Central memory CD8-positive, alpha-beta T cell (primary cell): ENCODE data around the gene RNU5D-1.
"Not testable (repeated sequence)": the region's sequence is repeated elsewhere in the genome, so short reads cannot be mapped to it uniquely, and the experiment has no call there.

Experiments used
- ATAC-seq: fragments of 150-1000 bp; cut with Tn5 transposase; replicated peaks from 2 replicates; pipeline ENCODE4 v1.10.0; 2022; ENCODE audit warnings: mild to moderate bottlenecking, moderate FRiP score, moderate number of reproducible peaks; ENCODE audit not compliant: poor library complexity, severe bottlenecking; ENCODE audit errors: extremely low read depth
- DNase-seq, 2 donors: peaks; one replicate each; pipeline ENCODE4 v3.0.0; 2021; ENCODE audit warnings: low spot score in 2 of 2
- H3K27ac Mint-ChIP-seq: one replicate; pipeline ENCODE4 v1.8.0; 2022; ENCODE audit warnings: low read depth, mild to moderate bottlenecking, moderate library complexity, mixed read lengths
- H3K27me3 Mint-ChIP-seq: one replicate; pipeline ENCODE4 v1.8.0; 2022; ENCODE audit warnings: mixed read lengths
- H3K36me3 Mint-ChIP-seq: one replicate; pipeline ENCODE4 v1.8.0; 2022; ENCODE audit warnings: mild to moderate bottlenecking, moderate library complexity, mixed read lengths; ENCODE audit not compliant: insufficient read depth
- H3K4me1 Mint-ChIP-seq: one replicate; pipeline ENCODE4 v1.8.0; 2022; ENCODE audit warnings: mixed read lengths
- H3K4me3 Mint-ChIP-seq: one replicate; pipeline ENCODE4 v1.8.0; 2022; ENCODE audit warnings: mild to moderate bottlenecking, moderate library complexity, mixed read lengths
- H3K9me3 Mint-ChIP-seq: one replicate; pipeline ENCODE4 v1.8.0; 2022; ENCODE audit warnings: mixed read lengths

RNU5D-1 gene

GRCh38 chr1:44730741-44731512, at the start of gene RNU5D-1:
Gene RNU5D-1 (minus strand): TSS chr1:44731170.
- no peaks in the 10 kb centered on the region for H3K9me3 Mint-ChIP-seq
- no peaks in the 10 kb centered on the region for H3K27me3 Mint-ChIP-seq
- peaks cover 22% of the 10 kb centered on the region for H3K4me1 Mint-ChIP-seq
- H3K36me3 Mint-ChIP-seq: peaks cover 10% of the 10 kb centered on the region
- H3K4me3 Mint-ChIP-seq: peak within 1 kb of the TSS; percentile 71
- ATAC-seq: peak; percentile 84
- peak within 1 kb of the TSS; percentile 100 for H3K27ac Mint-ChIP-seq
- peak; percentile 89 for DNase-seq

DNA sequence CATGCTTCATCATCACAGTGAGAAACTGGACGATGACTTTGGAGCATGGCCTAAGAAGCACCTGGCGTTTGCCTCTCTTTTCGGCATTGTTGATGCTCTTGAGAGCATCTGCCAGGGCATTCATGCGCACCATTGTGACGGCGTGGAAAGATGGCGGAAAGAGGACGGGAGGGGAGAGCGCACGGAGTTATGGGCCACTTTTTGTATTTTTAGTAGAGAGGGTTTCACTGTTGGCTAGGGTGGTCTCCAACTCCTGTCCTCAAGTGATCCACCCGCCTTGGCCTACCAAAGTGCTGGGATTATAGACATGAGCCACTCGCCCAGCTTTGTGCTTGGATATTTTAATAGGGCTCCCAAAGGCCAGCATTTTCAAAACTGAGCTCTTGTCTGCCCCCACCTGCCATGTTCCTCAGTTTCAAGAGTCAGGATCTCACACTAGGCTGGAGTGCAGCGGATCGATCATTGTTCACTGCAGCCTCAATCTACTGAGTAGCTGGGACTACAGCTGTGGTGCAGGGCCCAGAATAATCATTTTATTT, 49.7 kb upstream of the RNU5D-1 start:
- H3K36me3 Mint-ChIP-seq: peaks cover 57% of the 10 kb centered on the region
- no peaks in the 10 kb centered on the region for H3K9me3 Mint-ChIP-seq
- H3K27ac Mint-ChIP-seq: no peak overlapping the region
- no peak overlapping the region for H3K4me3 Mint-ChIP-seq
- ATAC-seq (no peak), DNase-seq (no peak)
- H3K27me3 Mint-ChIP-seq: no peaks in the 10 kb centered on the region
- peaks cover 38% of the 10 kb centered on the region for H3K4me1 Mint-ChIP-seq

GRCh38 chr1:44778705-44779576, 48.0 kb upstream of the RNU5D-1 start:
- Mint-ChIP-seq H3K27ac (no peak overlapping the region), H3K9me3 (no peaks in the 10 kb centered on the region), H3K4me1 (peaks cover 36% of the 10 kb centered on the region), H3K4me3 (peak overlapping the region; percentile 2), H3K27me3 (no peaks in the 10 kb centered on the region), H3K36me3 (peaks cover 64% of the 10 kb centered on the region)
- ATAC-seq: no peak
- DNase-seq: no peak

GRCh38 chr1:44777969-44778635, 47.1 kb upstream of the RNU5D-1 start:
- peak overlapping the region; percentile 91 for H3K4me3 Mint-ChIP-seq
- H3K27ac Mint-ChIP-seq: peak overlapping the region; percentile 92
- DNase-seq (no peak), ATAC-seq (no peak)
- no peaks in the 10 kb centered on the region for H3K27me3 Mint-ChIP-seq
- H3K36me3 Mint-ChIP-seq: peaks cover 64% of the 10 kb centered on the region
- H3K4me1 Mint-ChIP-seq: peaks cover 34% of the 10 kb centered on the region
- no peaks in the 10 kb centered on the region for H3K9me3 Mint-ChIP-seq

GRCh38 chr1:44777547-44777946, 46.6 kb upstream of the RNU5D-1 start:
- peak overlapping the region; percentile 91 for H3K4me3 Mint-ChIP-seq
- no peak for DNase-seq
- no peak for ATAC-seq
- H3K4me1 Mint-ChIP-seq: peaks cover 34% of the 10 kb centered on the region
- H3K36me3 Mint-ChIP-seq: peaks cover 64% of the 10 kb centered on the region
- no peaks in the 10 kb centered on the region for H3K27me3 Mint-ChIP-seq
- H3K9me3 Mint-ChIP-seq: no peaks in the 10 kb centered on the region
- H3K27ac Mint-ChIP-seq: peak overlapping the region; percentile 92

GRCh38 chr1:44776730-44777068, 45.7 kb upstream of the RNU5D-1 start:
- Mint-ChIP-seq H3K27ac (peak overlapping the region; percentile 92), H3K4me3 (peak overlapping the region; percentile 91), H3K36me3 (peaks cover 63% of the 10 kb centered on the region), H3K9me3 (no peaks in the 10 kb centered on the region), H3K27me3 (no peaks in the 10 kb centered on the region), H3K4me1 (peaks cover 34% of the 10 kb centered on the region)
- ATAC-seq (no peak), DNase-seq (no peak)

DNA sequence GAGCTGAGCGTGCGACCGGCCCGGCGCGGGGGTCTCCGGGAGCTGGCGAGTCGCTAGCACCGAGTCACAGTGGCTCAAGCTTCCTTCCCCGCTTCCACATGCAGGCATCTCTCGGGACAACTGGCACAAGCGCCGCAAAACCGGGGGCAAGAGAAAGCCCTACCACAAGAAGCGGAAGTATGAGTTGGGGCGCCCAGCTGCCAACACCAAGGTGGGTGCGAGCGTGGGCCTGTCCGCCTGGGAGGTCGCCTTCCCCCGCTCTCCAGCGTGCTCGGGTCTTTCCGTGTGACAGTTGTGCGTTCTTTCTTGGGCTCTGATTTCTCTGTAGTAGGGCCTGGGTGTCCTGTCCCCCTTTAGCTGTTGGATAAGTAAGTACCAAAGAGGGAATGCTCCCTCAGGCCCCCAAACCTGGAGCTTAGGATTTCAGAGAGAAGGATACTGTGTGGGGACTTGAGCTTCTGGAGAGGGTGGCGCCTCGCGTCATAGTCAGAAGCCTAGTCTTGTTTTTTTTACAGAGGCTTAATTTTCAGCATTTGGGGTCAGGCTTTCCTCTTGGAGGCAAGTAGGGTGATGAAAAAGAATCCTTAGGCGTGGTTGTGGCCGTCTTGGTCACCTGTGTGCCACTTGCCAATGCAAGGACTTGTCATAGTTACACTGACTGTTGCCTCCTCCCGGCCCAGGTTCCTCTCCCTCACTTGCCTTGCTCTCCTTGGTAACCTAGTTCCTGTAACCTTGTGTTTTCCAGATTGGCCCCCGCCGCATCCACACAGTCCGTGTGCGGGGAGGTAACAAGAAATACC, 45.2 kb upstream of the RNU5D-1 start:
- H3K27me3 Mint-ChIP-seq: no peaks in the 10 kb centered on the region
- peaks cover 59% of the 10 kb centered on the region for H3K36me3 Mint-ChIP-seq
- H3K9me3 Mint-ChIP-seq: no peaks in the 10 kb centered on the region
- DNase-seq (peak in 1 of 2 donors; percentile 53), ATAC-seq (peak; percentile 56)
- H3K27ac Mint-ChIP-seq: peak overlapping the region; percentile 92
- peaks cover 34% of the 10 kb centered on the region for H3K4me1 Mint-ChIP-seq
- peak overlapping the region; percentile 91 for H3K4me3 Mint-ChIP-seq

DNA sequence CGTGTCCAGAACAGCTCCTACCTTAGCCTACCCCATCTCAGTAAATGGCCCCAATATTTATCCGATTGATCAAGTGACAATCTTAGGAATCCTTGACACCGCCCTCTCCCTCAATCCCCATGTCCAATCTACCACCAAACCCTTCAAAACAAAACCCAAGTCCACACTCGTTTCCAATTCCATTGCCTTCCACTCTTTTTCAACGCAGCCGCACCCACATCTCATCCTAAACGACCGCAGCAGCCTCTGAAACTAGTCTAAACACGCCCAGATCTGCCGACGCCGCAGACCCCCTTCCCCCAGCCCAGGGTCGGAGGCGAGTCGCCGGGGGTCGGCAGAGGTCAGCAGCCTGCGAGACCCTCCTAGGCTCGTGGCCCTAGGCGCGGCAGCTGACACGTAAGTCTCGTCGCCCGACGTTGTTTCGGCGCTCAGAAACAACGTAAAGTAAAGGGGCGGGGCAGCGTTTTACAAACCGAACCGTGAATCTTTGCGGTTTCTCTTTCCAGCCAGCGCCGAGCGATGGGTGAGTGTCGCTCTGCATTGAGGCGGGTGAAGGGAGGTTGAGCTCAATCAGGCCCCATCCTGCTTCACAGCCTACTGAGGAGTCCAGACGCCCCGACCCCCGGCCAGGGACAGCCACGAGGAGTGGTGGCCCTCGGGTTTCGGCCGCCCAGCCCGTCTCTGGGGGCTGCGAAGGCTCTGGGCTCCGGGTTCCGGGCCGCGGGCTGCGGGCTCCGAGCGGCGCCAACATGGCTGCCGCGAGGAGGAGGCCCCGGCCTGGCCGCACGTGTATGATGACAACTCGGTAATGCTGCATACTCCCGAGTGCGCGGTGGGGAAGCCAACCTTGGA, 44.3 kb upstream of the RNU5D-1 start, which contains the start of gene RPS8:
RPS8 (plus strand) TSS at position 463 of the 852 bp plus-strand sequence; CDS start at position 520, 57 bp downstream.
- Mint-ChIP-seq H3K4me3 (peak within 1 kb of the TSS; percentile 91), H3K9me3 (no peaks in the 10 kb centered on the region), H3K27ac (peak within 1 kb of the TSS; percentile 92), H3K27me3 (no peaks in the 10 kb centered on the region), H3K36me3 (peaks cover 51% of the 10 kb centered on the region), H3K4me1 (peaks cover 34% of the 10 kb centered on the region)
- DNase-seq: peak; percentile 72 to 83
- peak; percentile 77 for ATAC-seq

DNA sequence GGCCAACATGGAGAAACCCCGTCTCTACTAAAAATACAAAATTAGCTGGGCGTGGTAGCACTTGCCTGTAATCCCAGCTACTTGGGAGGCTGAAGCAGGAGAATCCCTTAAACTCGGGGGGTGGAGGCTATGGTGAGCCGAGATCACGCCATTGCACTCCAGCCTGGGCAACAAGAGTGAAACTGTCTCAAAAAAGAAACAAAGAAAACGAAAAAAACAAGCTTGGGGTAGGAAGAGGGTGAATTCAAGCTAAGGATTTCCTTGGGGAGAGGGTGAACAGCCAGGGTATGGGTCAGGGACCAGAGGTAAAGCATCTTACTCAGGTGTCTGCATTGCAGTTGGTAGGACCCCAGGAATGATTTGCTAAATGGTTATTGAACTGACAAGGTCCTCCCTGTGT, 35.5 kb upstream of the RNU5D-1 start:
- not testable (repeated sequence) for H3K36me3 Mint-ChIP-seq, H3K27ac Mint-ChIP-seq

GRCh38 chr1:44760876-44761275, 29.9 kb upstream of the RNU5D-1 start:
- H3K9me3 Mint-ChIP-seq: no peaks in the 10 kb centered on the region
- H3K4me3 Mint-ChIP-seq: no peak overlapping the region
- no peak overlapping the region for H3K27ac Mint-ChIP-seq
- no peaks in the 10 kb centered on the region for H3K4me1 Mint-ChIP-seq
- no peak for ATAC-seq
- H3K36me3 Mint-ChIP-seq: peaks cover 4% of the 10 kb centered on the region
- H3K27me3 Mint-ChIP-seq: no peaks in the 10 kb centered on the region
- DNase-seq: no peak

More for the DNA sequence above, 35.5 kb upstream of the RNU5D-1 start:
- H3K9me3 Mint-ChIP-seq, H3K27me3 Mint-ChIP-seq, H3K4me1 Mint-ChIP-seq, H3K4me3 Mint-ChIP-seq, ATAC-seq, DNase-seq: not testable (repeated sequence)

DNA sequence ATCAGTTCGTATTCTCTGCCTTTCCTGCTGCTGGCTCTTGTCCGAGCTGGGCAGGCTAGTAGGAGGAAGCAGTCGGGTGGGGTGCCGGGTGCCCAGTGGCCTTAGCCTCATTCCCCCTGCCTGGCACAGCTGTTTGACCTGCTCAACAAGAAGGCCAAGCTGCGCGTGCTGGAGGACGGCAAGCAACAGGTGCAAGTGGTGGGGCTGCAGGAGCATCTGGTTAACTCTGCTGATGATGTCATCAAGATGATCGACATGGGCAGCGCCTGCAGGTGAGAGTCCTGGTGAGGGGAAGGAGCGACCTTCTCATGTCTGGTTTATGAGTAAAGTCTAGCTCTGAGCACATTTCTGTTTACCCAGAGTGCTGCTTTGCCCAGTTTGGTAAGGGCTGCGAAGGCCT, 28.1 kb upstream of the RNU5D-1 start:
- Mint-ChIP-seq H3K36me3 (peaks cover 4% of the 10 kb centered on the region), H3K27ac (no peak overlapping the region)

More for the DNA sequence above, 28.1 kb upstream of the RNU5D-1 start:
- no peaks in the 10 kb centered on the region for H3K9me3 Mint-ChIP-seq
- DNase-seq (no peak), ATAC-seq (no peak)
- no peaks in the 10 kb centered on the region for H3K4me1 Mint-ChIP-seq
- no peak overlapping the region for H3K4me3 Mint-ChIP-seq
- no peaks in the 10 kb centered on the region for H3K27me3 Mint-ChIP-seq
